GM19193 (cell line): ENCODE results near the gene LRRC38.

Experiments used
- POLR2A ChIP-seq: IDR thresholded peaks from 4 replicates; pipeline ENCODE4 v1.6.1; 2011; ENCODE audit not compliant: insufficient read depth, insufficient read length; ENCODE audit errors: extremely low read depth

Gene LRRC38, protein sequence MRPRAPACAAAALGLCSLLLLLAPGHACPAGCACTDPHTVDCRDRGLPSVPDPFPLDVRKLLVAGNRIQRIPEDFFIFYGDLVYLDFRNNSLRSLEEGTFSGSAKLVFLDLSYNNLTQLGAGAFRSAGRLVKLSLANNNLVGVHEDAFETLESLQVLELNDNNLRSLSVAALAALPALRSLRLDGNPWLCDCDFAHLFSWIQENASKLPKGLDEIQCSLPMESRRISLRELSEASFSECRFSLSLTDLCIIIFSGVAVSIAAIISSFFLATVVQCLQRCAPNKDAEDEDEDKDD

DNA sequence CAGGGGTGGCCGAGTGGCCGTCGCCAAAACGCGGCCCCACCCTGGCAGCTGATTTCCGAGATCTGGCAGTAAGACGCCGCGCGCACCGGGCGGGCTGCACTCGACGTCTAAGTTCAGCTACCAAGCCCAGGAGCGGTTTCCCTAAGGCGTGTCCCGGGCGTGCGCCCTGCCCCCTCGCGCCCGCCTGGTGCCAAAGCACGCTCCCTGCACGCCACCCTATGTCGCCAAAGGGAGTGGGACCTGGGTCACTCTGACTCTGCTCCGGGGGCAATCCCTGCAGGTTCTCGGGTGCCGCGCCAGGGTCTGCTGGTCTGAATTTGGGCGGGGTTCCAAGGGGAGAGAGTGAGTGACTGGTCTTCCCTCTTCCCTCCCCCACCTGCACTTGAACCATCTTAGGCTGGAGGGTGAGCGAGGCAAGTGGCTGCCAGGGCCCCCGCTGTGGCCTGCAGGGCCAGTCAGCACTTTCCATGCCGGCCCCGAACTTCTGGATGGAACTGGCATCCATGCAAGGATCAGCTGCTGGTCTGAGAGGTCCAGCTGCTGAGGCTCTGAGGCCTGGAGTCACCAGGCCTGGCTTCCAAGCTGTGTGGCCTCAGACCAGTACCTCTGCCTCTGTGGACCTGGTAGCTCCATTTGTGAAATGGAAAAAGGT, at the start of gene LRRC38:
Gene LRRC38 (minus strand): TSS at position 109 of the 652 bp plus-strand sequence. CDS start 410 bp downstream, outside the sequence.
- TF ChIP-seq POLR2A, result no peak

DNA sequence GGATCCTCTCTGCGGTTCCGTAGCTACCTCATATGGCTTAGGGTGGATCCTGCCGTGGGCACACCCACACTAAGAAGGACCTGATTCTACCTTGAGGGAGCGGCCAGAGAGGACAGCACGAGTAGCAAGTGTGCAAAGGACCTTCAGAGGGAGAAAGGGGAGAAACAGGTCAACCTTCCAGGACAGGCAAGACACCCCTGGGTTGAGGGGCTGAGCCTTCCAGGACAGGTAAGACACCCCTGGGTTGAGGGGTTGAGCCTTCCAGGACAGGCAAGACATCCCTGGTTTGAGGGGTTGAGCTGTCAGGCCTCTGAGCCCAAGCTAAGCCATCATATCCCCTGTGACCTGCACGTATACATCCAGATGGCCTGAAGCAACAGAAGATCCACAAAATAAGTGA, 46.7 kb upstream of the LRRC38 start:
- no peak for TF ChIP-seq POLR2A

GRCh38 chr1:13556224-13556764, 42.5 kb upstream of the LRRC38 start:
- no peak for TF ChIP-seq POLR2A

DNA sequence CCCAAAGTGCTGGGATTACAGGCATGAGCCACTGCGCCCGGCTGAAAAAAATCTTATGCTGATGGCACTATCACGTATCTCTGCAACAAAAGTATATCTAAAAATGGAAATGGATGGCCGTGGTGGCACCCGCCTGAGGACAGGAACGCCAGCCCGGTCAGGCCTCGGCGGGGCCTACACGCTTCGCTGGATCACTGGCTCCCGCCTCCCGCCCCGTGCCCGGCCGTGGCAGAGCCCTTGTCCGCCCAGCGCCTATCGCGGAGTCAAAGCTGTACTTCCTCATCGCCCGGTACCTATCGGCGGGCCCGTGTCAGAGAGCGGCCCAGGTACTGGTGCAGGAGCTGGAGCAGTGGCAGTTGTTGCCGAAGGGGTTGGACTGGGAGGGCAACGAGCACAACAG, 41.0 kb upstream of the LRRC38 start:
- TF ChIP-seq POLR2A, result no peak

DNA sequence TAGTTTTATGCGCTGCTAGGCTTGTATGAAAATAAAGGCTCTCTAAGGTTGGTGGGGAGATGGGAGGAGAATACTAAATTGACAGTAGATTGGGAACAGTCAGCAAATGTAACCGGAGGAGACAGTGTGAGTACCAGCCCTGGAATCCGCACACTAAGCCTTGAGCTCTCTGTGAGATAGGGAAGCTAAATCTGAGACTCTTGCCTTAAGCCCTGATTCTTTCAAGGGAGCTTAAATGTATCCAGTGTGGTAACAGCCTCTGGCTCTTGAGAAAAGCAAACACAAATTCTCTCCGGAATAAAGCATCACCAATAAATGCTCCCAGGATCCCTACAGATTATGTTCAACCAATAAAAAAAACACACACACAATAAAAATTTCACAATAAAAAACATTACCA, 36.9 kb upstream of the LRRC38 start:
- no peak for TF ChIP-seq POLR2A

DNA sequence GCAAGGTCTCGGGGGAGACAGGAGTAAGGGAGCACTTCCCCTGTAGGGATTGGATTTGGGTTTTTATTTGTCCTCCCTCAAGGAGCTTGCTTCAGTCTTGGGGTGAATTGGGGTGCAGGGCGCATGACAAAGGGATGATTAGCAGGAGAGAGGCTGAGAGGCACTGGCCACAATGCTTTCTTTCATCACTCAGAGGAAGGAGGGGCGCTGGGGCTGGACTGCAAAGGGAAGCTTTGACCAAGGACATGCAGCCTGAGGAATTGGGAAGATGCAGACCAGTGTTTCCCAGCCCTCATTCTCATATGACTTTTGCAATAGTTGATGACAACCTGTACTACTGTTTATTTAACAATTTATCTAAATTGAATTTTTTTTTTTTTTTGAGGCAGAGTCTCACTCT, 35.7 kb upstream of the LRRC38 start:
- TF ChIP-seq POLR2A, result no peak

- TF ChIP-seq POLR2A, result no peak
Observed at GRCh38 chr1:13549021-13549420, 35.2 kb upstream of the LRRC38 start.

DNA sequence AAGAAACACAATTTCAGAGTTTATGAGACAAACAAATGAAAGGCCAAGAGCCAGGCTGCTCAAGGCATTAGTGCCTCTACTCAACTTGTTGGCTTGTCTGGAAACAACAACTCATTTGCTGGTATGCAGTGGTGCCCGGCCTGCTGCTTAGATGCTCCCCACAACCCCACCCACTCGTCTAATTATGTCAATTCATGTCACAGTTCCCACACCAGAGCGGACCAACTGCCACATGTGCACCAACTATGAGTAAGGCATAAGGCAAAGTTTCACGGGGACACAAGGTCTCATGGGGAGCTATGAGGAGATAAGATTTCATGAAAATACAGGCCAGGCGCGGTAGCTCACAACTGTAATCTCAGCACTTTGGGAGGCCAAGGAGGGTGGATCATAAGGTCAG, 34.5 kb upstream of the LRRC38 start:
- TF ChIP-seq POLR2A, result no peak

DNA sequence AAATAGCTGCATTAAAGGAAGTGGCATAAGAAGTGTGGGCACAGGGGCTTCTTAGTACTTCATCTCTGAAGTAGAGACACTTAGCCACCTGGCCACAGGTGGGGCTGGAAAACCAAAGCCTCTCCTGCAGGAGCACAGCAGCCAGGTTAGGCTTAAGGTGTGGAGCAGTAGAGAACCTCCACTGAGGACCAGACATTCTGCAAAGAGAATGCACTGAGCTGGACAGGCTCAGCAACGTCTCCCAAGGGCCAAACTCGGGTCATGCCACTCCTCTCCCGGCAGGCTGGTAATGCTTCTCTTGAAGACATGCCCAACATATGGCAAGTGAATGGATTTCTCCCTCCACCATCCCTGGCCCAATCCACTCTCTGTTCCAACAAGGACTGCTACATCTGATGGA, 33.0 kb upstream of the LRRC38 start:
- no peak for TF ChIP-seq POLR2A

- TF ChIP-seq POLR2A, result no peak
Observed at GRCh38 chr1:13544221-13544556, 30.4 kb upstream of the LRRC38 start.

DNA sequence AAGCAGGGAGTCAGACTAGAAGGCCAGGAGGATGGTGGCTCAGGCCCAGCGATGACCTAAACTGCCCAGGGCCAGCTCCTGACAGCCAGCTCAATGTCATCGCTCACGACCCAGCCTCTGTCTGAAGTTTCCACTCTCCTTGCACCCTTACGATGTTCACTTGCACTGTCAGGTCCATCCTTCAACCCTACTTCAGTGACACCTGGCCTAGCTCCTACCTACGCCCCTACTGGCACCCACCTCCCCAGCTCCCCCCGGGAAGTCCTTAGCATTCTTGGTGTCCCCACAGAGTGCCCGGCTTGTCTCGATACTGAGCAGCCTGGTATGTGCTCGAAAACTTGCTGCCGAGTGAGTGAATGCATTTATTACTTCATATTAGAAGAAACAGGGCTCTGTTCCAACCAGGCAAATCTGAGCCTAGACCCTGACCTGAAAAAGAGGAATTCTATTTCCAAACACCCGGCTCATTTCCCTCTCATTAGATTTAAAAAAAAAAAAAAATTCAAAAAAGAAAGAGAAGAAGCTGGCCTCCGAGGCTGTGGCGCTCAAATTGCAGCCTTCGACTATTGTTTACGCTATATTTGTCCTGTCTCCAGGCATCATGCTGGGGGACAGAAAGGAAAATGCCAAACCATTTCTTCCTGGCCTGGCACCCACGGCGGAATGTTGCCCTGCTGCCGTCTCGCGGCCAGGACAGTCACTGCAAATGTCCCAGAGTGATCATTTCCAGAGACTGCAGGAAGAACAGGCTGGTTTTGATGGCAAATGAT, 29.8 kb upstream of the LRRC38 start:
- TF ChIP-seq POLR2A, result no peak

GRCh38 chr1:13541435-13542215, 27.8 kb upstream of the LRRC38 start:
- TF ChIP-seq POLR2A, result no peak

- no peak for TF ChIP-seq POLR2A
Observed at GRCh38 chr1:13540866-13541265, 27.1 kb upstream of the LRRC38 start.

GRCh38 chr1:13539683-13540082, 25.9 kb upstream of the LRRC38 start:
- no peak for TF ChIP-seq POLR2A

- no peak for TF ChIP-seq POLR2A
Observed at GRCh38 chr1:13538832-13539231, 25.0 kb upstream of the LRRC38 start.

DNA sequence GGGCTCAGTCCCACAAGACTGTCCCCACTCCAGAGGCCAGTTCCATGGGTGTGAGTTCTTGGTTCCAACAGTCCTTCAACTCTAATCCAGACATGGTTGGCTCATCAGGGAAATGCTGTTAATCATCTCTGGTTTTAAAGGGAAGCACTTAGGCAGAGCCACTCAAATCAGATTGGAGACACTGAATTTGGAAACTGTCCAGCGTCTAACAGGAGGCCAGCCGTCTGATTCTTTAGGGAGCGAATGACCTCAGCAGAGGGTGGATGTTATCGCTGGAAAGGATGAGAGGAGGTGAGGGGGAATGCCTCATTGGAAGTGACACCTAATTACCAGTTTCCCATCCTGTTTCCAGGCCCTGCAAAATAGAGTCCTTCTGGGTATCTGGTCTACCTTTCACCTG, 22.8 kb upstream of the LRRC38 start:
- TF ChIP-seq POLR2A, result no peak

DNA sequence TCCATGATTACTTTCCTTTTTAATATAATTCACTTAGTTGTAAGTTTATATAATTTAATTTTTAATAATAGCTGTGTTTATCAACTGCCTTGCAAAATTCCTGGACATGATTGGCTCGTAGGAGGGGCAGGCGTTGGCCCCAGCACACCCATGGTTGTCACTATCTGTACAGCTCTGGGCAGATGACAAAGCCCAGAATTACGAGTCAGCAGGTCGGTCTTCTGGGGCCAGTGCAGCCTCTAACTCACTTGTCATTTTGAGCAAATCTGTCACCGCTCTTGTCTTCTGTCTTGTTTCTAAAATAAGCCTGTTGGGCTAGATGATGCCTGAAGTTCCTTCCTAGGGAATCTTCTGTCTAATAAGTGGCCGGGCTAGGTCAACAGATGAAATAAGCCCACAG, 21.4 kb upstream of the LRRC38 start:
- TF ChIP-seq POLR2A, result no peak
